Kasumi-1 (cell line): ENCODE measurements around the gene UBE2J1.
A peak's percentile ranks its signal among the peaks of the same experiment; 100 is the strongest.

Source experiments
- DNase-seq, 2 experiments: peaks; one replicate each; lab custom pipeline; 2025; lab: John Stamatoyannopoulos, UW

The UBE2J1 gene

DNA sequence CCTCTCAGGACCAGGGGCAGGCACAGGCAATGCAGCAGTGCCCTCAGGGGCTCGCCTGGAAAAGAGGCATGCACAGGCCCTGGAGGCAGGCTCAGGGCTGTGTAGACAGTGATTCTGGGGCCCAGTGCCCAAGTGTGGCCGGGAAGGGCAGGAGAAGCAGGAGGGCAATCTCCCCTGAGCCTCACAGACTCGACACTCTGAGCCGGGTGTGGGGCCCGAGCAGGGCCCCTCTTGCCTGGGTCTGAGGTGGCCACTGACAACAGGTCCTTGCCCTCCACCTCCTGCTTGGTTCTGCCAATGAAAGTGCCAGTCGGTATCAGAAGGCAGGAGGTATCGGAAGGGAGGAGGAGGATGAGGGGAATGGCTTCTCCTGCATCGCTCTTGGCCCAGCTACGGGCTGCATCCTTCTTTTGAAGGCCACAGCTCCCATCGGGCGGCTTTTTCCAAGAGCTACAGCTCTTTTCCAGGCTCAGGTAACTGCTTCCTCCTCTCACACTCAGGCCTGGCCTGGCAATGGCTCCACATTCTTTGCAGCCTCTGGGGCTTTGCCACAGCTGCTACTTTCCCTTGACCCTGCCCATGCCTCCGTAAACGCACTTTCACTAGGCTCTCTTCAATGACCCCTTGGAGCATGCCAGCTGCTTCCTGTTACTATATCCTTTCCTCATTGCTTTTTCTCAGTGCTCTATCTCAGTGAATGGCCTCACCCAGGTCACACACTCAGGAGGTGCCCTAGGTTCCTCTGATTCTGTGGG lies 61.9 kb downstream of the UBE2J1 start:
- no peak for DNase-seq

DNA sequence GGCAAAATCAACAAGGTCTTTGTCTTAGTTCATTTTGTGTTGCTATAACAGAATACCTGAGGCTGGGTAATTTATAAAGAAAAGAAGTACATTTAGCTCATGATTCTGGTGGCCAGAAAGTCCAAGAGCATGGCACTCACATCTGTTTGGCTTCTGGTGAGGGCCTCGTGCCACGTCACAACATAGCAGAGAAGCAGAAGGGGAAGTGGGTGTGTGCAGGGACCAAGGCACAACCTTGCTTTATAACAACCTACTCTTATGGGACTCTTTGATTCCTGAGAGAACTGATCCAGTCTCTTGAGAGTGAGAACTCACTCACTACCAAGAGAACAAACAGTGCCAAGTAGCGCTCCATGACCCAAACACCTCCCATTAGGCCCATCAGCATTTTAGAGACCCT lies 62.8 kb downstream of the UBE2J1 start:
- no peak for DNase-seq

DNA sequence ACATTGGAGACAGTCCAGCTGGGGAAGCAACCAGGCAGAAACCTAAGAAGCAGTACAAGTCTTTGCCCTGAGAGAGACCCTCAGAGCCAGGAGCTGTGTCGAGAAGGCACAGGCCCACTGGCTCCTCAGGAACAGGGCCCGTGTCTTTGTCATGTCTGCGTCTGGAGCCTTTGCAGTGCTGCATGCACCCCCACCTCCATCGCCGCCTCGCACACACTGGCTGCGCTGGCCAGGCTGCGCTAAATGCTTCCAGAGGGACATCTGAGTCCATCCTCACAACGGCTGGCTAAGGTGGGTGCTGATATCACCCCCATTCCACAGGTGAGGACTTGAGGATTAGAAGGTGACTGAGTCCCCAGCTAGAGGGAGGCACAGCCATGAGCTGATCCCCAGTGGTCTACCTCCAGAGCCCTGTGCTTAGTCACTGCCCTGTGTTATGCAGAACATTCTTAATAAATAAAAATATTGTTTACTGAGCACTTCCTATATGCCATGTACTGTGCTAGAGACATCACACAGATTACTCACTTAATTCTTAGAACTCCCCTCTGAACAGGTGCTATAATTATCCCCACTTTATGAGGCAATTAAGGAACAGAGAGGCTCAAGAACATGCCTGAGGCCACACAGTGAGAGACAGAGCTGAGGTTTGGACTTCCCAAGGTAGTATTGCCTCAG lies 65.0 kb downstream of the UBE2J1 start:
- no peak for DNase-seq

DNA sequence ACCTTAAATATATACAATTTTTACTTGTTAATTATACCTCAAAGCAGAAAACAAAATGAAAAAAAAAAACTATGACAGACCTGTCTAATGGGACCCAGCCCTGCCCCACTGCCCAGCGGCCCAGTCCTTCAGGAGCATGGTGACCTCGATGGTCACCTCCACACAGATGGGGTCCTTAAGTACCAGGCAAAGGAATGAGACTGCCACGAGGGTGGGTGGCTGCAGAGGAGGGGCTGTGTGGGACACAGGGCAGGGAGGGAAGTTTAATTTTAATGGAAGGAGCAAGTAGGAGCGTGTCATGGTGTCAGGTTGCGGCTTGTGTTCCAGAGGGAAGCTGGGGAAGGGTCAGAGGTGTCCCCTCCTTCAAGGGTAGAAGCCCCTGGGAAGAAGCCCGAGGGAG lies 66.0 kb downstream of the UBE2J1 start:
- no peak for DNase-seq

DNA sequence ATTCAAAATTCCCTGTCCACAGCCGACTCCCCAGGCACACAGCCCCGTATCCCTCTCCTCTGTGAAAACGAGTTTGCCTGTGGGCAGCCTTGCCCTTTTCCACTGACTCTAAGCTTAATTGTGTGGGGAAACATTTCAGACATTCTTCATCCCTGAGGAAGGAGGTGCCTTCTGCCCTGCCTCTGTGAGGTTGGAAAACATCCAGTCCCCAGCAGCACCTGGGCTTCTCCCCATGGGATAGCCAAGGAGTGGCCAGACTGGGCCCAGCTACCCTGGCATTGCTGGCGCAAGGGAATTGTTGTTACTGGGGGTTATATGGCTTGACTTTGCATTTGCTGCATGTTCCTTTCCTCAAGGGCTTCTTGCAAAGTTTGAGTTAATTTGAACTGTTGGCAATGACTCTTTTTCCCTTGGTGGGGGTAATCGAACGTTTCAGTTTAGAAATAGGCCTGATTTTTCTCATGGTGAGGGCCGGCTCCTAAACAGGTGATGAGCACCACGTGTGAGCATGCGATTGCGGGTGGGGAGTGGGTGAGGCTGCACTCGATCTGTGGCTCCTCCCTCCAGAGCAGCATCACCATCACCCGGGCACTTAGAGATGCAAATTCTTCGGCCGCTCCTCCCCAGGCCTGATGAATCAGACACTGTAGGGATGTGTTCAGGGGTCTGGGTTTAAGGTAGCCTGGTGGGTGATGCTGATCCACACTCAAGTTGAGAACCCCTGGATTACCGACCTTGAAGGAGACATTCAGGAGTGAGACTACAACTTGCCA lies 67.4 kb downstream of the UBE2J1 start:
- no peak for DNase-seq

DNA sequence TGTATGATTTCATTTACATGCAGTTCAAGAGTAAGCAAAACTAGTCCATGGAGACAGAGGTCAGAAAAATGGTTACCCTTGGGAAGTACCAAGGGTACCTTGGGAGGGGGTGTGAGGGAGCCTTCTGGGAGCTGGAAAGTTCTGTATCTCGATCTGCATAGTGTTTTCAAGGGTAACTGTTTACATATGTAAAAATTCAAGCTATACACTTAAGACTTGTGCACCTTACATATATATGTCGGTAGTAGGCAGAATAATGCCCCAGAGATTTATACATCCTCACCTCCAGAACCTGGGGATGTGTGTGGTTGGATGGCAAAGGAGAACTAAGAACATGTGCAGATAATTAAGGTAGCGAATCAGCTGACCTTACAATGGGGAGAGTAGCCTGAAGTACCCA lies 68.4 kb downstream of the UBE2J1 start:
- no peak for DNase-seq

DNA sequence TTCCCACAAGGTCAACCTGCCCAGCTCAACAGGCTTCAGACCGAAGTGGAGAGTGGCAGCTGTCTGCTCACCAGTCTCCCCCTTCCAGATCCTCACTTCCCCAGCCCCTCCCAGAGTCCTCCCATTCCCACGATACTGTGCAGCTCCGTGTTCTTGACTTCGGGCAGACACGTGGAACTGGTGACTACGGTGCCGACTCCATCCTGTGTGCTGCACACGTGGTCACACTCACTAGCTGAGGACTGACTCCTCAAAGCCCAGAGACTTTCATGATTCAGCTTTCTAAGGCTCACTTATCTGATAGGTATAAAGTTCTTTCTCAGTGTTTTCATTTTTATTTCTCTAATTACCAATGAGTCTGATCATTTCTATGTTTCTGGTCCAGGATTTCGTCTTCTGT lies 69.8 kb downstream of the UBE2J1 start:
- no peak for DNase-seq

DNA sequence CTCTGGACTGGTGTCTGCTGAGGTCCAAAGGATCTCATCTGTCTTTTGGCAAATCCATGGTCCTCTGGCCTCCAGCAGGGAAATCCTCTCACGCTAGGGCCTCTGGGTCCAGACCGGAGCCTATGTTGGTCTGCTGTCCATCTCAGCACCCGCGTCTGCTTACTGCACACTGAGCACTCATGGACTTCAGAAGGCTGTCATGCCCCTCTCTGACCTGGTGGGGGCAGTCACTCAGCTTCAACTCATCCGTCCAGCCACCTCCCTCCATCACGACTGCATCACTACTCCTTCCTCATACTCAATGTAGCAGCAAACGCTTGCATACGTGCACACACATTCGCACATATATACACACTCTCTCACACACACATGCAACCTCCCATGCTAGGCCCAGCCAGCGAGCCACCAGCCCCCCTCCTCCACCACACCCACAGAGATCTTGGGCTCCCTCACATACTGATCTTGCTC lies 70.7 kb downstream of the UBE2J1 start:
- peak; percentile 82 to 87 for DNase-seq

DNA sequence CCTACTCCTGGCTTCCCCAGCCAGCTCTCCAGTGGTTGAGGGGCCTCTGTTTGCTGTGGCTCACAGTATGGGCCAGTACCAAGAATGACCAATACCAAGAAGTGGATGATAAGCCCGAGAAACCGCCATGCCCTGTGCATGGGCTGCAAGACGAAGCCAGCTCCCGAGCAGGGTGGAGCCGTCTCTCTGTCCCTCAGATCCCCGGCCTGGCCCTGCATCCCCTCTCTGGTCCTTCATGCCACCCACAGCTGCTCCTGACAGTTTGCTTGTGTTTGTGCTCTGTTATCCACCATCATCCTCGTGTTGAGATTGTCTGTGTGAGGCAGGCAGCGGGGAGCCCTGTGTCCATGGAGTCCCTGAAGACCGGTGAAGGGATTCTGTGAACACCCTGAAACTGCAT lies 73.6 kb downstream of the UBE2J1 start:
- DNase-seq = no peak
